Brain microvascular endothelial cell (primary cell): ENCODE measurements around the gene CRTC3.
A peak's percentile ranks its signal among the peaks of the same experiment; 100 is the strongest.
"Not testable (repeated sequence)": the region's sequence is repeated elsewhere in the genome, so short reads cannot be mapped to it uniquely, and the experiment has no call there.

Experiments used
- DNase-seq: peaks from one replicate; pipeline ENCODE4 v3.0.0-alpha.2; 2020
- H3K27ac ChIP-seq: fragments of 250-450 bp; sonication (Bioruptor Pico); 2 replicates; pipeline ENCODE4 v1.5.1; 2020; ENCODE audit warnings: mild to moderate bottlenecking, moderate library complexity
- H3K27me3 ChIP-seq: fragments of 250-450 bp; sonication (Bioruptor Pico); replicated peaks from 2 replicates; pipeline ENCODE4 v1.5.1; 2020; ENCODE audit warnings: mild to moderate bottlenecking
- H3K36me3 ChIP-seq: fragments of 250-450 bp; sonication (Bioruptor Pico); replicated peaks from 2 replicates; pipeline ENCODE4 v1.5.1; 2020; ENCODE audit warnings: mild to moderate bottlenecking
- H3K4me3 ChIP-seq: 2 replicates; pipeline ENCODE4 v1.5.1; 2011; ENCODE audit warnings: low read depth, mild to moderate bottlenecking, control low read depth, low read length, moderate library complexity
- in situ Hi-C: cut with HindIII; loops from 2 replicates; pipeline ENCODE4 v1.10.0; 2017; ENCODE audit warnings: low sequenced_read_pairs, low pct_ligation_motif_present
- TF ChIP-seq, protein P1 (sequence below): IDR thresholded peaks from 2 replicates; pipeline ENCODE4 v1.5.1; 2011; ENCODE audit warnings: low read depth, mild to moderate bottlenecking, moderate library complexity, low read length, control low read depth, inconsistent platforms; ENCODE audit errors: missing control alignments

The CRTC3 gene

DNA sequence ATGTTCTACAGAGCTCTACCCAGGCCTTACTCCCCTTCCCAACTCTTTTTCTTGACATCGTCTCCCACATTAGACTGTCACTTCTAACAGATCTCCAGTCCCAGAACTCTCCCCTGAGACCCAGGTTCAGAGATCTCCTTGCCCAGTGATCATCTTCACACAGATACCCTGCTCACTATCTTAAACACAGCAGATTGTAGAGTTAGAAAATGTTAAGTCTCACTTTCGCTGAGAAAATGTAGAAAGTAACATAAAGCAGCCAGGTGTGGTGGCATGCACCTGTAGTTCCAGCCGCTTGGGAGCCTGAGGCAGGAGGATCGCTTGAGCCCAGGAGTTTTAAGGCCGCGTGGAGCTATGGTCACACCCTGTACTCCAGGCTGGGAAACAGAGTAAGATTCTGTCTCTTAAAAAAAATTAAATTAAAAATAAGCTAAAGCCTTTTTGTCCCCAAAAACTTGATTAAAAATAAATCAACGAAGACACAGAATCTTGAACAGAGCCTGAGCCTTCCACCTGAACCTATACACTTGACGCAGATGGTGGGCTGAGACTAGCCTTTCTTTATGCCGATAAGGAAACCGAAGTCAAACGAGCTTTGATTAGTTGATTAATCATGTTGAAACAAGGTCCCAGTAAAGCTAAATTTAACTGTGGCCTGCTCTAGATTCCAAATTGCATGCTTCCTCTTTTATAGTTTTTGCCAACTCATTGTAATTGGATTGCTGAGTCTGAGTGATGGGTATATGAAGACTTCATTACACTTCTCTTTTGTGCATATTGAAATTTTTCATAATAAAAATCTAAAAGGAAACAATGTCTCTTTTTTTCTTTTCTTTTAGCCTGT, 156.1 kb downstream of the CRTC3 start:
- no peak overlapping the region for H3K4me3 ChIP-seq
- H3K27me3 ChIP-seq = no peaks in the 10 kb centered on the region
- H3K27ac ChIP-seq = no peak overlapping the region
- no peak for DNase-seq
- TF ChIP-seq, protein P1, sequence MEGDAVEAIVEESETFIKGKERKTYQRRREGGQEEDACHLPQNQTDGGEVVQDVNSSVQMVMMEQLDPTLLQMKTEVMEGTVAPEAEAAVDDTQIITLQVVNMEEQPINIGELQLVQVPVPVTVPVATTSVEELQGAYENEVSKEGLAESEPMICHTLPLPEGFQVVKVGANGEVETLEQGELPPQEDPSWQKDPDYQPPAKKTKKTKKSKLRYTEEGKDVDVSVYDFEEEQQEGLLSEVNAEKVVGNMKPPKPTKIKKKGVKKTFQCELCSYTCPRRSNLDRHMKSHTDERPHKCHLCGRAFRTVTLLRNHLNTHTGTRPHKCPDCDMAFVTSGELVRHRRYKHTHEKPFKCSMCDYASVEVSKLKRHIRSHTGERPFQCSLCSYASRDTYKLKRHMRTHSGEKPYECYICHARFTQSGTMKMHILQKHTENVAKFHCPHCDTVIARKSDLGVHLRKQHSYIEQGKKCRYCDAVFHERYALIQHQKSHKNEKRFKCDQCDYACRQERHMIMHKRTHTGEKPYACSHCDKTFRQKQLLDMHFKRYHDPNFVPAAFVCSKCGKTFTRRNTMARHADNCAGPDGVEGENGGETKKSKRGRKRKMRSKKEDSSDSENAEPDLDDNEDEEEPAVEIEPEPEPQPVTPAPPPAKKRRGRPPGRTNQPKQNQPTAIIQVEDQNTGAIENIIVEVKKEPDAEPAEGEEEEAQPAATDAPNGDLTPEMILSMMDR = no peak
- in situ Hi-C loops = no loop called here
- no peaks in the 10 kb centered on the region for H3K36me3 ChIP-seq

GRCh38 chr15:90686435-90687218, 156.9 kb downstream of the CRTC3 start:
- H3K36me3 ChIP-seq = no peaks in the 10 kb centered on the region
- no peak overlapping the region for H3K27ac ChIP-seq
- no peak for DNase-seq
- H3K4me3 ChIP-seq = no peak overlapping the region
- TF ChIP-seq, protein P1 = no peak
- H3K27me3 ChIP-seq = no peaks in the 10 kb centered on the region
- in situ Hi-C loops = no loop called here

DNA sequence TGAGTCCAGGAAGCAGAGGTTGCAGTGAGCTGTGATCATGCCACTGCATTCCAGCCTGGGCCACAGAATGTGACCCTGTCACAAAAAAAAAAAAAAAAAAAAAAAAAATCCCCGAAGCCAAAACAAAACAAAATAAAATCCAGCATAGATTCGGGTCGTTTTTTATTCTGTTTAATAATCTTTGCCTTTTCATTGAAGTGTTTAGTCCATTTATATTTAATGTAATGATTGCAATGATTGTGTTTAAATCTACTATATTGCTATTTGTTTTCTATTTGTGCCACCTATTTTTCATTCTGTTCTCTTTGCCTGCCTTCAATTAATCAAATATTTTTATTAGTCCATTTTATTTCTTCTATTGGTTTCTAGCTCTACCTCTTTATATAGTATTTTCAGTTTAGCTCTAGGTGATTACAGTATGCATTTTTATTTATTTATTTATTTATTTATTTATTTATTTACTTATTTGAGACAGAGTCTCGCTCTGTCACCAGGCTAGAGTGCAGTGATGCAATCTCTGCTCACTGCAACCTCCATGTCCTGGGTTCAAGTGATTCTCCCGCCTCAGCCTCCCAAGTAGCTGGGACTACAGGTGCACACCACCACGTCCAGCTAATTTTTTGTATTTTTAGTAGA, 159.7 kb downstream of the CRTC3 start:
- DNase-seq, in situ Hi-C loops, H3K27ac ChIP-seq, H3K36me3 ChIP-seq, H3K4me3 ChIP-seq, H3K27me3 ChIP-seq: not testable (repeated sequence)

DNA sequence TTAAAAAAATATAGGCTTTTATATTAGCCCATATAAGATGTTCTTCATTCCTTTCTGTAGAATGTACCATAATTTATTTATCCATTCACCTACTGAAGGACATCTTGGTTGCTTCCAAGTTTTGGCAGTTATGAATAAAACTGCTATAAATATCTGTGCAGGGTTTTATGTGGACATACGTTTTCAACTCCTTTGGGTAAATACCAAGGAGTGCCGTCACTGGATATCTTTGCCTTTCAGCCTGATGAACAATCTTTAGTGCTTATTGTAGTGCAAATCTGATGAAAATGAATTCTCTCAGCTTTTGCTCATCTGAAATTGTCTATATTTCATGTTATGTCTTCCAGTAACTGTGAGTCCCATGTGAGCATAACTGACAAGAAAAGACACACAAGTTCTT, 160.9 kb downstream of the CRTC3 start:
- Histone ChIP-seq H3K4me3 (no peak overlapping the region), H3K36me3 (no peaks in the 10 kb centered on the region), H3K27me3 (no peaks in the 10 kb centered on the region), H3K27ac (no peak overlapping the region)
- DNase-seq = no peak
- TF ChIP-seq, protein P1 = no peak
- in situ Hi-C loops = no loop called here

DNA sequence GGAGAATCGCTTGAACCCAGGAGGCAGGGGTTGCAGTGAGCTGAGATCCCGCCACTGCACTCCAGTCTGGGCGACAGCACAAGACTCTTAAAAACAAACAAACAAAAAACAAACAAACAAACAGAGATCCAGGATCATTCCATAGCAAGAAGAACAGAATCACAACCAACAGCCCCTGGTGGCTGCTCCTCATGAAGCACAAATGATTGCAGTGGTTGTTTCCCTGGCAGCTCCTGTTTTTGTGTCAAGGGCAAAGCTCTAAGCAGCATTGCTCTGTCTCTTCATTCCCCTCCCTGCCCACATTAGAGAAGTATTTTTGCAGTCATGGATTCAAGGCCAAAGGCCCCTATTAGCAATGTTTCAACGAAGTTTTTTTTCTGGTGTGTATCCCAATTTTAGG, 161.6 kb downstream of the CRTC3 start:
- in situ Hi-C loops = no loop called here
- DNase-seq = no peak
- H3K36me3 ChIP-seq = no peaks in the 10 kb centered on the region
- no peaks in the 10 kb centered on the region for H3K27me3 ChIP-seq
- no peak overlapping the region for H3K4me3 ChIP-seq
- no peak overlapping the region for H3K27ac ChIP-seq
- TF ChIP-seq, protein P1 = peak; percentile 41
